Stimulated activated CD4-positive, alpha-beta T cell treated with anti-CD3 and anti-CD28 coated beads, Interleukin-12 subunit alpha, Interleukin-12 subunit beta, amount 100 ng/mL, for 4 hours (primary cell): Measurements from ENCODE around the gene SPIN1.

Experiments used
- DNase-seq: peaks from one replicate; pipeline ENCODE4 v3.0.0-alpha.2; 2020

Gene SPIN1

DNA sequence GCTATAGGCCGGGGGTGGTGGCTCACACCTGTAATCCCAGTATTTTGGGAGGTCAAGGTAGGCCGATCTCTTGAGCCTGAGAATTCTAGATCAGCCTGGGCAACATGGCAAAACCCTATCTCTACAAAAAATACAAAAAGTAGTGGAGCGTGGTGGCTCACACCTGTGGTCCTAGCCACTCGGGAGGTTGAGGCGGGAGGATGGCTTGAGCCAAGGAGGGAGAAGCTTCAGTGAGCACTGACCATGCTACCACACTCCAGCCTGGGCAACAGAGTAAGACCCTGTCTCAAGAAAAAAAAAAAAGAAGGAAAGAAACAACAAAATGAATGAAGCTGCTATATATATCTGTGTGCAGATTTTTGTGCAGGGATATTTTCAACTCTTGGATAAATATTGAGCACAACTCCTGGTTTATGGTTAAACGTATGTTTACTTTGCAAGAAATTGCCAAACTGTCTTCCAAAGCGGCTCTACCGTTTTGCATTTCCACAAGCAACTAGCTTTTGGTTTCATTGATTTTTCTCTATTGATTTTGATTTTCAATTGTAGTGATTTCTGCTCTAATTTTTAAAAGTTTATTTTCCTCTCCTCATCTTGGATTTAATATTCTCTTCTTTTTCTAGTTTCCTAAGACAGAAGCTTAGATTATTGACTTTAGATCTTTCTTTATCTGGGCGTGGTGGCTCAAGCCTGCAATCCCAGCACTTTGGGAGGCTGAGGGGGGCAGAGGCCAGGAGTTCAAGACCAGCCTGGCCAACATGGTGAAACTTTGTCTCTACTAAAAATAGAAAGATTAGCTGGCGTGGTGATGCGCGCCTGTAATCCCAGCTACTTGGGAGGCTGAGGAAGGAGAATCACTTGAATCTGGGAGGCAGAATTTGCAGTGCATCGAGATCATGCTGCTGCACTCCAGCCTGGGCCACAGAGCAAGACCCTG, 49.2 kb downstream of the SPIN1 start:
- no peak for DNase-seq

DNA sequence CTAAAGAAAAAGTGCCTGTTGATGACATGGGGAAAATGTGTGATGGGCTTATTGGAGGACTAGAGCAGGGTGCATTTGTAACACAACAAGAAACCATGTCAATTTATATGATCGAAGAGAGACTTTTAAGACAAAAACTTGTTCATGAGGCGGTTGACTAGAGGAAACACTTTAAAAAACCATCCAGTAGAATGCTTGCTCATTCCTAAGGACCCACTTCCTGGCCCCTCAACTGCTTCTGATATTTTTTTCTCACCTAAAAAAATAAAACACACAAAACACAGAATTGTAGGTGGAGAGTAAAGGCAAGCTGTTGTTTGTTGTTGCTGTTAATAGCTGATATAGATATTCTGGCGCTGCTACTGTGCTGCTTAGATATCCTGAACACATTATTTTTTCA, 50.6 kb downstream of the SPIN1 start:
- no peak for DNase-seq

DNA sequence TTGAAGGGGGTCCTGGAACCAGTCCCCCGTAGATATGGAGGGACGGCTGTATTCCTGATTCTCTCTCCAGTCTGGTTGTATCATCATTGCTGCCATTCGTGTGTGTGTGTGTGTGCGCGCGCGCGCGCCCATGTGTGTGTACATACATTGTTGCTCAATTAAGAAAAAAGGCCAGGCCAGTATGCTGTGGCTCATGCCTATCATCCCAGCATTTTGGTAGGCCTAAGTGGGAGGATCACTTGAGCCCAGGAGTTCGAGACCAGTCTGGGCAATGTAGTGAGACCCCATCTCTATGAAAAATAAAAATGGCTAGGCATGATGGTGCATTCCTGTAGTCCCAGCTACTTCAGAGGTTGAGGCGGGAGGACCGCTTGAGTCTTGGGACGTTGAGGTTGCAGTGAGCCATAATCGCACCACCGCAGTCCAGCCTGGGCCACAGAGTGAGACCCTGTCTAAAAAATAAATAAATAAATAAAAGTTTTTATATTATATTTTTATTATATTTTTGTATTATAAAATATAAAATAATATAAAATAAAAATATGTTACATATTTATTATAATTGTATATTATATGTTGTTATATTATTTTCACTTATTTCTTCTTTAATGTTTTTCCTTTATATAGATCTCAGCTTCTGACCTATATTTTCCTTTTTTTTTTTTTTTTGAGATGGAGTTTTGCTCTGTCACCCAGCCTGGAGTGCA, 53.2 kb downstream of the SPIN1 start:
- DNase-seq: no peak

DNA sequence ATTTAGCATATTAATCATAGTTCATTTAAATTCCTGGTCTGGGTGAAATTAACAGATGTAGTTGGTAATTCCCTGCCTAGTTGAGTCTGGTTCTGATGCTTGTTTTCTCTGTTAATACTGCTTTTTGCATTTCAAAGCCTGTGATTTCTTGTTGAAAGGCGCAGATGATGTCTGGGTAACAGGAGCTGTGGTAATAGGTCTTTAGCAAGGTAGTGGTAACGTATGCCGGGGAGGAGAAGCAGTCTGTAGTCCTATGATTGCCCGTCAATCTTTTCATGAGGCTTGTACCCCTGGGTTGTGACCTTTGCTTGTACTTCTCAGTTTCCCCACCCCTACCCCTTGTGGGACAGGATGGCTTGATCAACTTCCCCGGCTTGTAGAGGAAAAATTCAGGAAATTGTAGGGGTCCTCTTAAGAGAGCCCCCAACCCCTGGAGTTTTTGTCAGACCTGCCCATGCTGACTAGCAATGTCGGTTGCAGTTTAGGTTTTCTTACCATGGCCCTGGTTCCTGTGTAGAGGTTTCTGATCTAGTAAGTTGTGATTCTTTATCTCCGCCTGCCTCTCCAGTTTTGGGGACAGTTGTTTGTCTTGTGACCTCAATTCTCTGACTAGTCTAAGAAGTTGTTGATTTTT, 55.4 kb downstream of the SPIN1 start:
- DNase-seq: no peak

GRCh38 chr9:88446728-88447127, 58.5 kb downstream of the SPIN1 start:
- no peak for DNase-seq

DNA sequence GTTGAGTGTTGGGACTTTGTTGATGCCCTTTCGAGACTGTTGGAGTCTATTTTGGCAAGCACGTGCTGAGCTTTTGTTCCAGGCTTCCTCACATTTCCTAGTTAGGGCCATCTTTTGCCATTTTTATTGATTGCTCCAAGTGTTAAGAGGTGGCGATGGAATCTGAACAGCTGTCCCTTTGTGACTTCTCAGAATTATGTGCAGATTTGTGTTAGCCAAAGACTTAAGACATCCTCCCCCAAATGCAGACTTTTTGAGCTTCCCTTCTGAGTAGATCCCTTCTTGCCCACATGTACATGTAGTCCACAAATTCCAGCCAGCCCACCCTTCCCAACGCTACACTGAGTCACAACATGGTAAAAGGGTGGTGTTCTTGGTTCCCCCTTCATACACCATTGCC, 59.2 kb downstream of the SPIN1 start:
- no peak for DNase-seq

- DNase-seq: no peak
Measured at GRCh38 chr9:88451160-88451559, 62.9 kb downstream of the SPIN1 start.

- no peak for DNase-seq
Measured at GRCh38 chr9:88458716-88459465, 70.6 kb downstream of the SPIN1 start.

- DNase-seq: no peak
Measured at GRCh38 chr9:88460587-88461332, 72.5 kb downstream of the SPIN1 start.

DNA sequence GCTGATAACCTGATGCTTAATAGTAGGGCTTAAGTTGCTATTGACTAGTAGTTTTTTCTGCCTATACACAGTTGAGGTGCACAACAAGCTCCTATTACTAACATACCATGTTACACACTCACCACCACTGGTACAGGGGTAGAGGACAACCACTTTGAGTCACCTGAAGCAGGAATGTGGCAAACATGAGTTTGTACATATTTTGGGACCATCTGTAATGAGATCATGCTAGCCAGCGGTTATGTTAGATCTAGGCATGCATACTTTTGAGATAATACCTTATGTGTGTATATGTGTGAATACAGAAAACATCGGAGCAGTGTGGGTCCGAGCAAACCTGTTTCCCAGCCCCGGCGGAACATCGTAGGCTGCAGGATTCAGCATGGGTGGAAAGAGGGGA, 73.9 kb downstream of the SPIN1 start:
- no peak for DNase-seq

- no peak for DNase-seq
Measured at GRCh38 chr9:88464851-88465250, 76.6 kb downstream of the SPIN1 start.

GRCh38 chr9:88468226-88468625, 80.0 kb downstream of the SPIN1 start:
- DNase-seq: no peak

DNA sequence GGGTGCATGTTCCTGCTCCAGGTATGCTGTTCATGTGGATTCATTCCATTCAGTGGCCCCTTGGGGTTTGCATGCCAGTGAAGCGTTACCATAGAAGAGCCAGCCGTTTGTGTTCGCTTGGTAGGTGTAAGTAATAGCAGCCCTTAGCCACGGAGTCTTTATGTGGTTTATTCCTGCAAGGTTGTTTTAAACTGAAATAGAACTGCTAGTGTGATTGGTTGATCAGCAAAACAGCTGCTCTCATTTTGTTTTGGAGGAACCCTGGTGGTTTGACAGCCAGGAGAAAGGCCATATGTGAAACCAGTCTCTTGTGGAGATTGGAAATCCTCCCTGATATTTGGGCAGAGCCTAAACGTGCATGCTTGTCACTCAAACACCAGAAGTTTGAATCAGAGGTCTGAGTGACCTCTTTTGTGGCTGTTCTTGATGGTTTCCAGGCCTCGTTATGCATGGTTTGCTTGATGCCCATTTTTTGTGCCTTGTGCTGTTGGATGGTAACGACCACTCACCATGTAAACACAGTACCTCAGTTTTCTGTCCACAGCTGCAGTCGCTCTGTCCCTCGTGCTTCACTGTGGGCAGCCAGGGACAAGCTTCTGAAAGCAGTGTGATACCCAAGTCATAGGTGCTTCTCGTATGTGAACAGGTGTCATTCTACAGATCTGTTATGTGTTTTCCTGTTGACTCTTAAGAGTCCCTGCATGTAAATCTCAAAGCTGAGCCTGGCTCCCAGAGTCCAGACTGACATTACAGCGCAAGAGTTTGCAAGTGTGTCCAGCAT, 88.4 kb downstream of the SPIN1 start:
- no peak for DNase-seq

DNA sequence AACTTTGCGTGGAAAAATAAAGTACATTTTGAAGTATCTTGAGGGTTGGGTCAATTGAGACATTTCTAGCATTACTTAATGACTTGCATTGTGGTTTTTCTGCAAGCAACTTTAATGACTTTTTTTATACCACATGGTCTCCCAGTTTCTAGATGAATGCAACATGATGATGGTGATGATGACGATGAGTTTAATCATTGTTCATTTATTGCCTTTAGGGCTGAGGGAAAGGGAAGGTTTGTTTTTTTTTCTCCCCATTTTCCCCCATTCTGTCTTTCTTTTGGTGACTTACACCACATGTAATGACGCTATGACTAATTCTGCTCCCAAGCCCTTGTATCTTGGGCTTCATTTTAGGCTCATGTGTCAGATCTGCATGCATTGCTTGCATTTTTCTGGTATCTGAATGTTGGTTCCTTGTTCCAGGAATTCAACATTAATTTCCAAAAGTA, 89.1 kb downstream of the SPIN1 start:
- DNase-seq: no peak

DNA sequence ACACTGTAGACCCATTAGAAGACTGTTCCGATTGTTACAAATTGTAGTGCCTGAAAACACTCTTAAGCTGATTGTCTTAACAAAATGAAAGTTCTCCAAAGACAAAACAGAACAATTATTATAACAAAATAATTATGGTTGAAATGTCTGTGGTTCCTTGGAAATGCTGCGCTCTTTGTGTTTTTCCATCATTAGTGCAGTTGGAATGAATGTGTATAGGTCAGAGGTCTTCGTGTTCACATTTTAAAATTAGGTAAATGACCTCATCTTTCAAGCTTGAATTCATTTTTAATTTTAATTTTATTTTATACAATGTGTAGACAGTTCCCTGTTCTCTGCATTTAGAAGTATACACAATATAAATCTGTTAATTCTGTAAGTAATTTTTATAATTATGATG, 90.0 kb downstream of the SPIN1 start:
- no peak for DNase-seq

DNA sequence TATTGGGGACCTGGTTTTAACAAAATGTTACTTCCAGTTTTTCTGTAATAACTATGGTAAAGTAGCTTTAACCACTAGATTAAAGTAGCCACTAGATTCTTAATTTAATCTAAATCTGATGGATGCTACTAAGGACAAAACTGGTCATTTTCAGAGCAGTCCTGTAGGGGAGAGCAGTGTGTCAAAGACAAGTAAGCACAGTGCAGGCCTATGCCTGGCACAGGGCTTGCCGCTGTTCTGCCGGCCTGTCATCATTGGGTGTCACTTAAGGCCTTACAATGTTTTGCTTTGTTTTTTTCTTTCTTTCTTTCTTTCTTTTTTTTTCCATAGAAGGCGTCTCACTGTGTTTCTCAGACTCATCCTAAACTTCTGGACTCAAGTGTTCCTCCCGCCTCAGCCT, 93.7 kb downstream of the SPIN1 start:
- DNase-seq: no peak

GRCh38 chr9:88488166-88488565, 99.9 kb downstream of the SPIN1 start:
- no peak for DNase-seq

GRCh38 chr9:88494983-88495721, 106.9 kb downstream of the SPIN1 start:
- DNase-seq: no peak

DNA sequence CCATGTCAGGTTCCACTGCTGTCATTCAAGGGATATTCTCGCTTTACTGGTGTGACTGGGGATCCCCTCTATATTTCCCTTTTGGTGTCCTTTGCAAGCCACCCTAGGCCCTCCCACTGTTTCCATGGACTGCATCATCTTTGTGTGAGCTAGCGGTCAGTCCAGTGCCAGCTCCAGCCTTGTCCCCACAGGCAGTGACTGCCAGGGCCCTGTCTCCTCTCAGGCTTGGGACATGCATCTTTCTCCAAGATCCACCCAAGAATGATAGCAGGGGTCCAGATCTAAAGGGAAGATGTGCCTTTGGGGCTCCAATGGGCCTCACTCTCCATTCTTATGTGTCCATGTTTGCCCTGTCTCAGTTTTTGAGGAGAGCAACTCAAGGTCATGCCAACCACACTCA, 109.0 kb downstream of the SPIN1 start:
- DNase-seq: no peak

- no peak for DNase-seq
Measured at GRCh38 chr9:88498880-88499279, 110.6 kb downstream of the SPIN1 start.

DNA sequence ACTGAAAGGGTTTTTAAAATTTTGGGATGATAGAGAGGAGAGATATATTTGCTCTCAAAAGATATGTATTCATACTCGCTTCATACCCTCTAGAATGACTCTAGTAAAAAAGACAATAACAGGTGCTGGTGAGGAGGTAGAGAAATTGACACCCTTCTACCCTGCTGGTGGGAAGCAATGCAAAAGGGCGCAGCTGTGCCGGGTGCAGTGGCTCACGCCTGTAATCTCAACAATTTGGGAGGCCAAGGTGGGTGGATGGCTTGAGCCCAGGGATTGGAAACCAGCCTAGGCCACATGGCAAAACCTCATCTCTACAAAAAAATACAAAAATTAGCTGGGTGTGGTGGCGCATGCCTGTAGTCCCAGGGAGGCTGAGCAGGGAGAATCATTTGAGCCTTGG, 112.8 kb downstream of the SPIN1 start:
- DNase-seq: no peak
